Erythroblast (primary cell): ENCODE results near the gene RETREG1.

Source experiments
- GATA1 ChIP-seq: IDR thresholded peaks from 2 replicates; pipeline ENCODE4 v1.6.1; 2011; ENCODE audit warnings: low read depth, mild to moderate bottlenecking, control low read depth, low read length, moderate library complexity
- POLR2A ChIP-seq: IDR thresholded peaks from 2 replicates; pipeline ENCODE4 v1.6.1; 2011; ENCODE audit warnings: mild to moderate bottlenecking, low read length

DNA sequence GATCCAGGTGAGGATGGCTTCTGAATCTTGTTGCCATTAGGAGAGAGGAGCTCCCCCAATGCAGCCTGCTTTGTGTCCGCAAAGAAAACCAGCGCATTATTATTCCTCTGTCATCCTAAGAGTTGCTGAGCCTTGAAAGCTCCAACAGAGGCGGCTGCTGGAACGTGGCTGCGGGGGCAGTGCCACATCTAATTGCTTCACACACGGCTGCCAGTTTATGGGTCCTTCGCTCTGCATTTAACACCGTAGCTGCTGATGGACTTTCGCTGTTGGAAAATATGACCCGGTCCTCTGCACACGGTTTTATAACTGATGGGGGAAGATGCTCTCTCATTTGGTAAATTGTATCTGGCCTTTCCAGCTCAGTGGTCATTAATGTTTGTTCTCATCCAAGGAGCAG is 189.2 kb downstream of the RETREG1 start:
- TF ChIP-seq POLR2A = no peak
- TF ChIP-seq GATA1 = no peak
